ENCODE data around the gene CACNA1S.

GRCh38 chr1:201013991-201014815, 98.0 kb downstream of the CACNA1S start:
- TF ChIP-seq CTCF (IDR thresholded peaks at IDR 0.05; ENCODE audit: insufficient read depth, low read length, poor library complexity, severe bottlenecking): no peak
- no peak for TF ChIP-seq EZH2phosphoT487 (conservative IDR thresholded peaks at IDR 0.05; ENCODE audit: low read length)
